Caco-2 (cell line): Measurements from ENCODE around the gene IL18R1. TPM values are rescaled to one million over a fixed set of nuclear protein-coding genes. Genes with fewer than 3 reads are reported as not detected.

Source experiments
- Bru-seq: library from RNA; stranded (reverse); fragments of 400-500 nt; gene quantifications from one replicate; lab custom pipeline; 2021; lab: Mats Ljungman, UMichigan
- BruChase-seq, 2 experiments: library from RNA; stranded (reverse); fragments of 400-500 nt; gene quantifications; one replicate each; lab custom pipeline; 2021; lab: Mats Ljungman, UMichigan
- BruUV-seq: library from RNA; stranded (reverse); fragments of 400-500 nt; replicated peaks from 2 replicates; lab custom pipeline; 2021; lab: Mats Ljungman, UMichigan
- CTCF ChIA-PET: fragments of 300-600 bp; sonication (Branson Sonifier 250); formaldehyde crosslinking; loops from one replicate; lab custom pipeline; 2022; ENCODE audit warnings: antibody characterized with exemption; lab: Charles Lee
- POLR2A ChIA-PET: fragments of 300-600 bp; sonication (Branson Sonifier 250); formaldehyde crosslinking; loops from one replicate; lab custom pipeline; 2022; ENCODE audit warnings: antibody characterized with exemption; lab: Charles Lee
- DNase-seq, 2 experiments: peaks; one replicate each; pipeline versions ENCODE4 v3.0.0 to v3.0.0-alpha.2; 2020 to 2022
- H3K27me3 ChIP-seq: replicated peaks from 2 replicates; pipeline ENCODE4 v1.6.0; 2011; ENCODE audit warnings: low read length; ENCODE audit not compliant: control insufficient read depth, insufficient read depth
- H3K36me3 ChIP-seq: 2 replicates; pipeline ENCODE4 v1.5.1; 2011; ENCODE audit warnings: low read length; ENCODE audit not compliant: control insufficient read depth, insufficient read depth
- H3K4me1 ChIP-seq: fragments of 250-450 bp; sonication (Bioruptor Pico); 2 replicates; pipeline ENCODE4 v1.5.1; 2020; ENCODE audit warnings: mild to moderate bottlenecking
- H3K4me3 ChIP-seq: 2 replicates; pipeline ENCODE4 v1.5.1; 2011; ENCODE audit warnings: low read depth, mild to moderate bottlenecking, control low read depth, low read length
- H3K9me3 ChIP-seq: fragments of 250-450 bp; sonication (Bioruptor Pico); 2 replicates; pipeline ENCODE4 v1.5.1; 2020; ENCODE audit warnings: mild to moderate bottlenecking, moderate library complexity
- H3K27ac Mint-ChIP-seq: one replicate; pipeline ENCODE4 v1.8.0; 2022; ENCODE audit warnings: mixed read lengths; ENCODE audit not compliant: unreplicated experiment
- H3K27me3 Mint-ChIP-seq: one replicate; pipeline ENCODE4 v1.8.0; 2022; ENCODE audit warnings: mixed read lengths; ENCODE audit not compliant: insufficient read depth, unreplicated experiment
- H3K36me3 Mint-ChIP-seq: one replicate; pipeline ENCODE4 v1.8.0; 2022; ENCODE audit warnings: mild to moderate bottlenecking, mixed read lengths; ENCODE audit not compliant: insufficient read depth, unreplicated experiment
- H3K4me1 Mint-ChIP-seq: one replicate; pipeline ENCODE4 v1.8.0; 2022; ENCODE audit warnings: low read depth, mixed read lengths; ENCODE audit not compliant: unreplicated experiment
- H3K4me3 Mint-ChIP-seq: one replicate; pipeline ENCODE4 v1.8.0; 2022; ENCODE audit warnings: mild to moderate bottlenecking, moderate library complexity, mixed read lengths; ENCODE audit not compliant: unreplicated experiment
- H3K9me3 Mint-ChIP-seq: one replicate; pipeline ENCODE4 v1.8.0; 2022; ENCODE audit warnings: mixed read lengths; ENCODE audit not compliant: unreplicated experiment
- CTCF ChIP-seq, 2 experiments: fragments of 200-600 bp in 1 of 2; IDR thresholded peaks; 1 replicate in 1 of 2; 2 replicates in 1 of 2; pipeline versions ENCODE4 v1.5.1 to v1.8.0; 2011 to 2022; ENCODE audit warnings: antibody characterized with exemption in 1 of 2, control low read depth in 1 of 2, inconsistent platforms in 1 of 2, low read depth in 1 of 2, low read length in 1 of 2, mild to moderate bottlenecking in 1 of 2, moderate library complexity in 1 of 2; ENCODE audit not compliant: insufficient read depth in 1 of 2, severe bottlenecking in 1 of 2, unreplicated experiment in 1 of 2
- intact Hi-C: fragments of 100-400 bp; cut with micrococcal nuclease; formaldehyde crosslinking; loops from one replicate; pipeline ENCODE4 v1.10.0; 2022; ENCODE audit not compliant: unreplicated experiment
- long read RNA-seq: library from polyadenylated mRNA; stranded (forward); transcript quantifications from one replicate; pipeline ENCODE4 v2.0.0, GENCODE V29; 2022
- total RNA-seq: library from RNA; stranded (reverse); gene quantifications from 2 replicates; pipeline ENCODE4 v1.2.3, GENCODE V29; 2022

Gene IL18R1
- total RNA-seq (not detected in 2 replicates), Bru-seq, nascent RNA (percentile 14 among the genes with signal in this experiment), BruChase-seq, experiment 1, labeled RNA remaining after a 2-hour chase (percentile 14 among the genes with signal in this experiment), BruChase-seq, experiment 2, labeled RNA remaining after a 6-hour chase (percentile 4 among the genes with signal in this experiment)
- long read RNA-seq = 0 reads

GRCh38 chr2:102355526-102356380, at the start of gene IL18R1:
Gene IL18R1 (plus strand): TSS chr2:102355796. CDS start chr2:102362661, 6,865 bp downstream.
- POLR2A ChIA-PET = no interaction called here
- H3K27me3 ChIP-seq = no peaks in the 10 kb centered on the region
- DNase-seq = peak; percentile 62 to 86
- Mint-ChIP-seq H3K36me3 (peaks cover 5% of the 10 kb centered on the region), H3K4me1 (peaks cover 5% of the 10 kb centered on the region), H3K4me3 (peak within 1 kb of the TSS; percentile 79), H3K27me3 (peaks cover 16% of the 10 kb centered on the region), H3K27ac (peak within 1 kb of the TSS; percentile 24), H3K9me3 (no peaks in the 10 kb centered on the region)
- CTCF ChIA-PET = interaction anchor here (0.7 kb wide), 1 partner anchor 54 kb away, joined by 6 read pairs; no protein-coding TSS in a partner anchor
- H3K4me3 ChIP-seq = peak within 1 kb of the TSS; percentile 39
- TF ChIP-seq CTCF (IDR thresholded peaks at IDR 0.05; ENCODE audit: insufficient read depth in 1 of 2, low read depth in 1 of 2, low read length in 1 of 2, severe bottlenecking in 1 of 2, unreplicated experiment in 1 of 2) = peak; percentile 74 to 76
- intact Hi-C loops = loop anchor here (1.0 to 5.0 kb wide), 3 partner anchors 87 to 335 kb away; no protein-coding TSS in a partner anchor
- no peaks in the 10 kb centered on the region for H3K9me3 ChIP-seq
- no peaks in the 10 kb centered on the region for H3K4me1 ChIP-seq
- no peaks in the 10 kb centered on the region for H3K36me3 ChIP-seq
- no TSS peak for BruUV-seq

- no peak overlapping the region for H3K4me3 ChIP-seq
- no peak for DNase-seq
- ChIA-PET POLR2A (no interaction called here), CTCF (no interaction called here)
- H3K36me3 ChIP-seq = no peaks in the 10 kb centered on the region
- no peaks in the 10 kb centered on the region for H3K36me3 Mint-ChIP-seq
- no peaks in the 10 kb centered on the region for H3K9me3 ChIP-seq
- no TSS peak for BruUV-seq
- H3K4me1 ChIP-seq = no peaks in the 10 kb centered on the region
- H3K27me3 ChIP-seq = peaks cover 2% of the 10 kb centered on the region; the same call in 1 of the 2 replicates
- no peaks in the 10 kb centered on the region for H3K4me1 Mint-ChIP-seq
- H3K27ac Mint-ChIP-seq = no peak overlapping the region
- H3K4me3 Mint-ChIP-seq = no peak overlapping the region
- intact Hi-C loops = no loop called here
- H3K27me3 Mint-ChIP-seq = peaks cover 25% of the 10 kb centered on the region
- H3K9me3 Mint-ChIP-seq = no peaks in the 10 kb centered on the region
- TF ChIP-seq CTCF (IDR thresholded peaks at IDR 0.05; ENCODE audit: insufficient read depth in 1 of 2, low read depth in 1 of 2, low read length in 1 of 2, severe bottlenecking in 1 of 2, unreplicated experiment in 1 of 2) = no peak
These were observed 49.5 kb upstream of the IL18R1 start for GRCh38 chr2:102306125-102306524.

GRCh38 chr2:102310964-102311640, 44.5 kb upstream of the IL18R1 start, which contains the start of gene IL1RL1:
Gene IL1RL1 (plus strand): TSS chr2:102311563. CDS start chr2:102338265, 26,702 bp downstream.
- no peak within 1 kb of the TSS for H3K27ac Mint-ChIP-seq
- BruUV-seq = no TSS peak
- Histone ChIP-seq H3K36me3 (no peaks in the 10 kb centered on the region), H3K4me1 (no peaks in the 10 kb centered on the region), H3K9me3 (no peaks in the 10 kb centered on the region), H3K4me3 (no peak within 1 kb of the TSS), H3K27me3 (no peaks in the 10 kb centered on the region)
- CTCF ChIA-PET = no interaction called here
- H3K4me1 Mint-ChIP-seq = no peaks in the 10 kb centered on the region
- no peak within 1 kb of the TSS for H3K4me3 Mint-ChIP-seq
- no peaks in the 10 kb centered on the region for H3K9me3 Mint-ChIP-seq
- no peak for DNase-seq
- POLR2A ChIA-PET = no interaction called here
- no peaks in the 10 kb centered on the region for H3K36me3 Mint-ChIP-seq
- H3K27me3 Mint-ChIP-seq = peaks cover 14% of the 10 kb centered on the region
- intact Hi-C loops = no loop called here
- no peak for TF ChIP-seq CTCF (IDR thresholded peaks at IDR 0.05; ENCODE audit: insufficient read depth in 1 of 2, low read depth in 1 of 2, low read length in 1 of 2, severe bottlenecking in 1 of 2, unreplicated experiment in 1 of 2)
